ENCODE measurements around the gene TTC7B.

- TF ChIP-seq, protein P1, sequence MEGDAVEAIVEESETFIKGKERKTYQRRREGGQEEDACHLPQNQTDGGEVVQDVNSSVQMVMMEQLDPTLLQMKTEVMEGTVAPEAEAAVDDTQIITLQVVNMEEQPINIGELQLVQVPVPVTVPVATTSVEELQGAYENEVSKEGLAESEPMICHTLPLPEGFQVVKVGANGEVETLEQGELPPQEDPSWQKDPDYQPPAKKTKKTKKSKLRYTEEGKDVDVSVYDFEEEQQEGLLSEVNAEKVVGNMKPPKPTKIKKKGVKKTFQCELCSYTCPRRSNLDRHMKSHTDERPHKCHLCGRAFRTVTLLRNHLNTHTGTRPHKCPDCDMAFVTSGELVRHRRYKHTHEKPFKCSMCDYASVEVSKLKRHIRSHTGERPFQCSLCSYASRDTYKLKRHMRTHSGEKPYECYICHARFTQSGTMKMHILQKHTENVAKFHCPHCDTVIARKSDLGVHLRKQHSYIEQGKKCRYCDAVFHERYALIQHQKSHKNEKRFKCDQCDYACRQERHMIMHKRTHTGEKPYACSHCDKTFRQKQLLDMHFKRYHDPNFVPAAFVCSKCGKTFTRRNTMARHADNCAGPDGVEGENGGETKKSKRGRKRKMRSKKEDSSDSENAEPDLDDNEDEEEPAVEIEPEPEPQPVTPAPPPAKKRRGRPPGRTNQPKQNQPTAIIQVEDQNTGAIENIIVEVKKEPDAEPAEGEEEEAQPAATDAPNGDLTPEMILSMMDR (IDR thresholded peaks at IDR 0.05) = no peak
- no peak for TF ChIP-seq POLR2A (IDR thresholded peaks at IDR 0.05)
- TF ChIP-seq POLR2AphosphoS5 (IDR thresholded peaks at IDR 0.05) = peak; percentile 51
These were observed 3.6 kb upstream of the TTC7B start for GRCh38 chr14:90819734-90820393.

Data from prostate gland (tissue), 2 donors.